H9 (cell line): ENCODE results near the gene VRK3. TPM values are rescaled to one million over a fixed set of nuclear protein-coding genes. Genes with fewer than 3 reads are reported as not detected.

Source experiments
- DNase-seq: peaks from one replicate; pipeline ENCODE4 v3.0.0-alpha.2; 2017
- H2AFZ ChIP-seq: one replicate; pipeline ENCODE4 v1.6.1; 2013; ENCODE audit warnings: mild to moderate bottlenecking, low read length, control low read depth, moderate library complexity
- H2AK5ac ChIP-seq: 2 replicates; pipeline ENCODE4 v1.6.1; 2013; ENCODE audit warnings: low read length, control low read depth, mixed read lengths; ENCODE audit not compliant: insufficient read length
- H2BK120ac ChIP-seq: one replicate; pipeline ENCODE4 v1.6.1; 2013; ENCODE audit warnings: low read depth, mild to moderate bottlenecking, low read length, control low read depth, inconsistent platforms; ENCODE audit not compliant: poor library complexity, severe bottlenecking
- H2BK12ac ChIP-seq: 2 replicates; pipeline ENCODE4 v1.6.1; 2013; ENCODE audit warnings: low read length, control low read depth, mixed read lengths, low read depth; ENCODE audit not compliant: insufficient read length
- H2BK15ac ChIP-seq: 2 replicates; pipeline ENCODE4 v1.6.1; 2013; ENCODE audit warnings: low read depth, low read length, control low read depth
- H2BK20ac ChIP-seq: one replicate; pipeline ENCODE4 v1.6.1; 2013; ENCODE audit warnings: low read depth, mild to moderate bottlenecking, low read length, control low read depth, inconsistent platforms; ENCODE audit not compliant: poor library complexity, severe bottlenecking
- H2BK5ac ChIP-seq: 2 replicates; pipeline ENCODE4 v1.6.1; 2013; ENCODE audit warnings: low read length, control low read depth, mixed read lengths; ENCODE audit not compliant: insufficient read length
- H3K14ac ChIP-seq: 2 replicates; pipeline ENCODE4 v1.6.1; 2013; ENCODE audit warnings: low read length, control low read depth; ENCODE audit not compliant: insufficient read depth
- H3K18ac ChIP-seq: 2 replicates; pipeline ENCODE4 v1.6.1; 2013; ENCODE audit warnings: low read depth, mild to moderate bottlenecking, mixed read lengths, low read length, control low read depth; ENCODE audit not compliant: insufficient read length
- H3K23ac ChIP-seq: 2 replicates; pipeline ENCODE4 v1.6.1; 2013; ENCODE audit warnings: low read length, control low read depth, mixed read lengths, low read depth; ENCODE audit not compliant: insufficient read length
- H3K23me2 ChIP-seq: 2 replicates; pipeline ENCODE4 v1.6.1; 2013; ENCODE audit warnings: low read depth, mild to moderate bottlenecking, mixed read lengths, low read length, control low read depth; ENCODE audit not compliant: insufficient read length, poor library complexity, severe bottlenecking
- H3K27ac ChIP-seq: 2 replicates; pipeline ENCODE4 v1.5.1; 2013; ENCODE audit warnings: low read length, control low read depth, mixed read lengths, low read depth; ENCODE audit not compliant: insufficient read length
- H3K27me3 ChIP-seq: 2 replicates; pipeline ENCODE4 v1.6.1; 2013; ENCODE audit warnings: low read length, control low read depth, inconsistent platforms; ENCODE audit not compliant: insufficient read depth
- H3K4ac ChIP-seq: 2 replicates; pipeline ENCODE4 v1.6.1; 2013; ENCODE audit warnings: low read depth, mild to moderate bottlenecking, control low read depth, inconsistent platforms, low read length, moderate library complexity
- H3K4me1 ChIP-seq: 2 replicates; pipeline ENCODE4 v1.6.1; 2013; ENCODE audit warnings: low read length, control low read depth, inconsistent platforms; ENCODE audit not compliant: insufficient read depth
- H3K4me2 ChIP-seq: 2 replicates; pipeline ENCODE4 v1.6.1; 2013; ENCODE audit warnings: low read length, control low read depth, mixed read lengths; ENCODE audit not compliant: insufficient read length, insufficient read depth
- H3K56ac ChIP-seq: 2 replicates; pipeline ENCODE4 v1.6.1; 2013; ENCODE audit warnings: low read depth, mild to moderate bottlenecking, mixed read lengths, low read length, control low read depth; ENCODE audit not compliant: insufficient read length
- H3K79me1 ChIP-seq: 2 replicates; pipeline ENCODE4 v1.6.1; 2013; ENCODE audit warnings: low read depth, mild to moderate bottlenecking, moderate library complexity, low read length, control low read depth, inconsistent platforms; ENCODE audit not compliant: insufficient read depth, poor library complexity, severe bottlenecking
- H3K79me2 ChIP-seq: 2 replicates; pipeline ENCODE4 v1.6.1; 2013; ENCODE audit warnings: low read length, control low read depth, inconsistent platforms; ENCODE audit not compliant: insufficient read depth
- H3K9ac ChIP-seq: 2 replicates; pipeline ENCODE4 v1.6.1; 2013; ENCODE audit warnings: low read length, control low read depth, mixed read lengths; ENCODE audit not compliant: insufficient read length; ENCODE audit errors: extremely low read depth
- H3K9me3 ChIP-seq: one replicate; pipeline ENCODE4 v1.6.1; 2013; ENCODE audit warnings: low read depth, low read length, inconsistent platforms; ENCODE audit not compliant: control insufficient read depth
- H3T11ph ChIP-seq: one replicate; pipeline ENCODE4 v1.6.1; 2013; ENCODE audit warnings: mild to moderate bottlenecking, low read length, control low read depth, inconsistent platforms
- H4K20me1 ChIP-seq: one replicate; pipeline ENCODE4 v1.6.1; 2013; ENCODE audit not compliant: control insufficient read depth, insufficient read length, insufficient read depth
- H4K5ac ChIP-seq: 2 replicates; pipeline ENCODE4 v1.6.1; 2013; ENCODE audit warnings: low read depth, mild to moderate bottlenecking, mixed read lengths, low read length, control low read depth; ENCODE audit not compliant: insufficient read length
- H4K8ac ChIP-seq: replicated peaks from 2 replicates; pipeline ENCODE4 v1.6.1; 2013; ENCODE audit warnings: low read length, control low read depth, mixed read lengths, low read depth; ENCODE audit not compliant: insufficient read length
- H4K91ac ChIP-seq: 2 replicates; pipeline ENCODE4 v1.6.1; 2013; ENCODE audit warnings: low read depth, mild to moderate bottlenecking, moderate library complexity, mixed read lengths, low read length, control low read depth; ENCODE audit not compliant: insufficient read length
- H3K27ac Mint-ChIP-seq, 3 experiments: 2 replicates in 2 of 3; 3 replicates in 1 of 3; pipeline ENCODE4 v1.8.0; 2020 to 2021; ENCODE audit warnings: mixed read lengths in 3 of 3, mild to moderate bottlenecking in 1 of 3, moderate library complexity in 1 of 3
- H3K27me3 Mint-ChIP-seq: 2 replicates; pipeline ENCODE4 v1.8.0; 2021; ENCODE audit warnings: low read depth, mild to moderate bottlenecking, moderate library complexity, mixed read lengths
- H3K36me3 Mint-ChIP-seq, 3 experiments: 2 replicates in 2 of 3; 3 replicates in 1 of 3; pipeline ENCODE4 v1.8.0; 2020 to 2021; ENCODE audit warnings: low read depth in 3 of 3, mixed read lengths in 3 of 3; ENCODE audit not compliant: insufficient read depth in 1 of 3
- H3K4me1 Mint-ChIP-seq, 2 experiments: 2 replicates each; pipeline ENCODE4 v1.8.0; 2020; ENCODE audit warnings: mixed read lengths in 2 of 2
- H3K4me3 Mint-ChIP-seq, 2 experiments: 2 replicates in 1 of 2; 3 replicates in 1 of 2; pipeline ENCODE4 v1.8.0; 2020 to 2021; ENCODE audit warnings: mild to moderate bottlenecking in 2 of 2, mixed read lengths in 2 of 2, moderate library complexity in 1 of 2
- H3K9me3 Mint-ChIP-seq, 2 experiments: 2 replicates in 1 of 2; 3 replicates in 1 of 2; pipeline ENCODE4 v1.8.0; 2020; ENCODE audit warnings: mild to moderate bottlenecking in 2 of 2, mixed read lengths in 2 of 2, moderate library complexity in 1 of 2
- CTCF ChIP-seq: fragments of 200-600 bp; sonication (generic); conservative IDR thresholded peaks from 3 replicates; pipeline ENCODE4 v1.8.0; 2021; ENCODE audit warnings: antibody characterized with exemption, mild to moderate bottlenecking
- WGBS: extraction: QIAGEN DNeasy Blood & Tissue Kit; methylation state at CpG from one replicate; pipeline ENCODE4 v1.1.7; 2013; ENCODE audit warnings: missing lambda C conversion rate, low lambda C conversion rate, mixed read lengths; ENCODE audit not compliant: insufficient read length; ENCODE audit errors: extremely low coverage; 5-methylcytosine and 5-hydroxymethylcytosine counted together
- total RNA-seq: library from RNA; stranded (reverse); gene quantifications from 2 replicates; pipeline ENCODE4 v1.2.1, GENCODE V29; 2021

Gene VRK3
- total RNA-seq, 1 experiment from 2014 or later = 33.5 TPM

- no peaks in the 10 kb centered on the region for H4K20me1 ChIP-seq
- H3K79me1 ChIP-seq = no peaks in the 10 kb centered on the region
- H2AFZ ChIP-seq = no peak overlapping the region
- H3K9me3 ChIP-seq = no peaks in the 10 kb centered on the region
- Mint-ChIP-seq H3K27me3 (peaks cover 3% of the 10 kb centered on the region; the same call in 1 of the 2 replicates), H3K4me1 (peaks cover 0 to 4% of the 10 kb centered on the region in 2 experiments; a peak in 2 of 4 replicates), H3K4me3 (no peak overlapping the region), H3K36me3 (peaks cover 0 to 6% (median under 1%) of the 10 kb centered on the region in 3 experiments; a peak in 2 of 7 replicates), H3K9me3 (no peaks in the 10 kb centered on the region; a peak in 1 of 5 replicates), H3K27ac (peak overlapping the region in 1 of 3 experiments; percentile 42; a peak in 3 of 7 replicates)
- no peaks in the 10 kb centered on the region for H3K4me1 ChIP-seq
- H2AK5ac ChIP-seq = no peak overlapping the region
- H3K23ac ChIP-seq = no peak overlapping the region
- H3K56ac ChIP-seq = no peak overlapping the region
- DNase-seq = no peak
- no peak overlapping the region for H2BK5ac ChIP-seq
- no peak overlapping the region for H4K91ac ChIP-seq
- no peak overlapping the region for H3K4ac ChIP-seq
- H3T11ph ChIP-seq = no peak overlapping the region
- no peak overlapping the region for H3K4me2 ChIP-seq
- H4K5ac ChIP-seq = no peak overlapping the region
- H2BK12ac ChIP-seq = no peak overlapping the region
- no peak overlapping the region for H2BK120ac ChIP-seq
- no CpG with 5 or more reads among the region's 21 CpGs for WGBS
- no peak overlapping the region for H2BK15ac ChIP-seq
- H3K27ac ChIP-seq = no peak overlapping the region
- H2BK20ac ChIP-seq = no peak overlapping the region
- no peak overlapping the region for H3K9ac ChIP-seq
- no peak overlapping the region for H4K8ac ChIP-seq
- H3K27me3 ChIP-seq = no peaks in the 10 kb centered on the region
- H3K14ac ChIP-seq = no peak overlapping the region
- no peaks in the 10 kb centered on the region for H3K79me2 ChIP-seq
- TF ChIP-seq CTCF = no peak
- H3K18ac ChIP-seq = no peak overlapping the region
- H3K23me2 ChIP-seq = no peaks in the 10 kb centered on the region
These were observed 43.3 kb downstream of the VRK3 start for GRCh38 chr19:49981603-49982593.
